Panc1 (cell line): Measurements from ENCODE around the gene OPN3. TPM values are rescaled to one million over a fixed set of nuclear protein-coding genes. Genes with fewer than 3 reads are reported as not detected.

ENCODE experiments used
- ATAC-seq: fragments of 200-7000 bp; cut with Tn5 transposase; 2 replicates; pipeline ENCODE4 v1.9.1; 2020; ENCODE audit warnings: mild to moderate bottlenecking, moderate library complexity
- BruUV-seq: library from RNA; stranded (reverse); fragments of 400-500 nt; replicated peaks from 2 replicates; lab custom pipeline; 2021; lab: Mats Ljungman, UMichigan
- CTCF ChIA-PET: fragments of 300-600 bp; sonication (Branson Sonifier 250); formaldehyde crosslinking; loops from one replicate; lab custom pipeline; 2022; ENCODE audit warnings: antibody characterized with exemption; lab: Charles Lee
- POLR2A ChIA-PET: fragments of 300-600 bp; sonication (Branson Sonifier 250); formaldehyde crosslinking; loops from one replicate; lab custom pipeline; 2022; ENCODE audit warnings: antibody characterized with exemption; lab: Charles Lee
- DNase-seq: peaks from one replicate; pipeline ENCODE4 v3.0.0-alpha.2; 2010; ENCODE audit warnings: low read depth, low spot score
- H3K27ac ChIP-seq: 2 replicates; pipeline ENCODE4 v1.5.1; 2011; ENCODE audit warnings: mild to moderate bottlenecking, low read length, inconsistent platforms
- H3K27me3 ChIP-seq: fragments of 200-500 bp; sonication (Bioruptor generic); 2 replicates; pipeline ENCODE4 v1.6.0; 2014; ENCODE audit warnings: low read length, inconsistent platforms; ENCODE audit not compliant: control insufficient read depth, insufficient read depth
- H3K36me3 ChIP-seq: fragments of 200-500 bp; sonication (Bioruptor generic); 2 replicates; pipeline ENCODE4 v1.5.1; 2014; ENCODE audit warnings: inconsistent platforms, mild to moderate bottlenecking, low read length, moderate library complexity; ENCODE audit not compliant: control insufficient read depth, insufficient read depth
- H3K4me1 ChIP-seq: 2 replicates; pipeline ENCODE4 v1.5.1; 2011; ENCODE audit warnings: inconsistent platforms, mild to moderate bottlenecking, low read length, moderate library complexity; ENCODE audit not compliant: control insufficient read depth, insufficient read depth
- H3K4me3 ChIP-seq, 2 experiments: 2 replicates each; pipeline ENCODE4 v1.5.1; 2011 to 2012; ENCODE audit warnings: low read depth in 2 of 2, low read length in 2 of 2, mild to moderate bottlenecking in 2 of 2, inconsistent platforms in 1 of 2, moderate library complexity in 1 of 2
- H3K9me3 ChIP-seq: fragments of 200-500 bp; sonication (Bioruptor generic); 2 replicates; pipeline ENCODE4 v1.5.1; 2014; ENCODE audit warnings: low read depth, mild to moderate bottlenecking, inconsistent platforms, low read length, moderate library complexity; ENCODE audit not compliant: control insufficient read depth, insufficient read depth
- CTCF ChIP-seq: fragments of 450-650 bp; IDR thresholded peaks from 2 replicates; pipeline ENCODE4 v1.5.1; 2017; ENCODE audit warnings: mild to moderate bottlenecking
- POLR2AphosphoS5 ChIP-seq: IDR thresholded peaks from 2 replicates; pipeline ENCODE4 v1.6.1; 2012; ENCODE audit warnings: mild to moderate bottlenecking, low read depth, low read length, moderate library complexity
- REST ChIP-seq, 2 experiments: IDR thresholded peaks; 2 replicates each; pipeline ENCODE4 v1.6.1; 2011 to 2012; ENCODE audit warnings: low read depth in 2 of 2, control low read depth in 1 of 2, low read length in 1 of 2, mild to moderate bottlenecking in 1 of 2, moderate library complexity in 1 of 2; ENCODE audit not compliant: insufficient read depth in 1 of 2
- SIN3A ChIP-seq: IDR thresholded peaks from 2 replicates; pipeline ENCODE4 v1.6.1; 2012; ENCODE audit warnings: low read depth, mild to moderate bottlenecking, low read length, moderate library complexity, borderline replicate concordance; ENCODE audit not compliant: insufficient read depth
- TCF7L2 ChIP-seq: IDR thresholded peaks from 2 replicates; pipeline ENCODE4 v1.6.1; 2011; ENCODE audit warnings: mild to moderate bottlenecking, low read depth, low read length, inconsistent platforms
- in situ Hi-C: cut with HindIII; loops from 2 replicates; pipeline ENCODE4 v1.10.0; 2016; ENCODE audit warnings: low sequenced_read_pairs, low pct_unique_long_range_greater_than_20kb
- intact Hi-C: fragments of 100-400 bp; cut with micrococcal nuclease; formaldehyde crosslinking; loops from one replicate; pipeline ENCODE4 v1.10.0; 2022; ENCODE audit not compliant: unreplicated experiment
- total RNA-seq: library from RNA; stranded (reverse); gene quantifications from one replicate; pipeline ENCODE4 v1.2.1, GENCODE V29; 2021; ENCODE audit not compliant: unreplicated experiment

OPN3 gene
- total RNA-seq, 1 experiment from 2014 or later: 34.0 TPM

- CTCF ChIA-PET: interaction anchor here (0.6 to 1.1 kb wide), 2 partner anchors 331 to 376 kb away, joined by 4 to 7 read pairs; no protein-coding TSS in a partner anchor
- no TSS peak for BruUV-seq
These were observed 29.9 kb downstream of the OPN3 start for GRCh38 chr1:241610056-241610815.

DNA sequence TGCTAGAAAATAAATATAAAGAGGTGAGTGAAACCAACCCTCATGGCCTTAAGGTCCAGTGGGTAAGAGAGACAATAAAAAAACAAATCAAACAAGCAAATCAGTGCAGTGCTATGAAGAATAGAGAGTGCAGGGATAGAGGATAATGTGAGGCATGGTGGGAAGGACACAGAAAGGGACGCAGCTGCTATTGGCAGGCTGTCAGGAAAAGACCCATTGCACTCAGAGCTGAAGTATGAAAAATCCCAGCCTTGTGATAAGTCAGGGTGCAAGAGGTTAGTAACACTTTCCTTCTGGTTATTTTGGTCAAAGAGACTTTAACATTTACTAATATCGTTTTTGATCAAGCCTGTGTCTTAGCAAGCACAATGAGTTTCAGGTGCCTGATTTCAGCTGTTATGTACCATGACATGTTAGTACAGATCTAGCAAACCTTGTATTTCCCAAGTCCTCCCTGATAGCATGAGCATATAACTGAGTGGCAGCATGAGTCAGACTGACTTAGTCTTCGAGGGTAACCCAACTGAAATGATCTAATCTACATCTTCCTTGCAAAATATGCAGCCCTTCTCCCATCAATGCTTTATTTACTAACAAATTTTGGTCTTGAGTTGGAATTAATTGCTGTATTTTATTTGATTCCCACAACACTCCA lies 31.7 kb downstream of the OPN3 start:
- no peak for DNase-seq
- Histone ChIP-seq H3K36me3 (no peaks in the 10 kb centered on the region), H3K9me3 (no peaks in the 10 kb centered on the region), H3K27me3 (no peaks in the 10 kb centered on the region), H3K4me3 (no peak overlapping the region), H3K4me1 (peaks cover 54% of the 10 kb centered on the region), H3K27ac (peak overlapping the region; percentile 93)
- ATAC-seq: peak; percentile 32; the same call in 1 of the 2 replicates
- BruUV-seq: no TSS peak
- TF ChIP-seq SIN3A (no peak), TCF7L2 (no peak), REST (IDR thresholded peaks at IDR 0.05; ENCODE audit: insufficient read depth in 1 of 2, low read depth in 2 of 2, low read length in 1 of 2) (no peak), POLR2AphosphoS5 (no peak), CTCF (no peak)
- ChIA-PET CTCF (no interaction called here), POLR2A (no interaction called here)
- in situ Hi-C loops: no loop called here
- intact Hi-C loops: no loop called here

More at GRCh38 chr1:241610056-241610815, 29.9 kb downstream of the OPN3 start:
- H3K9me3 ChIP-seq: no peaks in the 10 kb centered on the region
- peak; percentile 59 for ATAC-seq
- DNase-seq: no peak
- no peaks in the 10 kb centered on the region for H3K27me3 ChIP-seq
- no peak overlapping the region for H3K4me3 ChIP-seq
- peak; percentile 72 for TF ChIP-seq TCF7L2
- no peak for TF ChIP-seq REST (IDR thresholded peaks at IDR 0.05; ENCODE audit: insufficient read depth in 1 of 2, low read depth in 2 of 2, low read length in 1 of 2)
- TF ChIP-seq POLR2AphosphoS5: peak; percentile 76
- intact Hi-C loops: loop anchor here (2.0 kb wide), 1 partner anchor 79 kb away; no protein-coding TSS in a partner anchor
- POLR2A ChIA-PET: no interaction called here
- H3K4me1 ChIP-seq: peaks cover 60% of the 10 kb centered on the region
- in situ Hi-C loops: loop anchor here (10.0 kb wide), 1 partner anchor 85 kb away; no protein-coding TSS in a partner anchor
- peak overlapping the region; percentile 93 for H3K27ac ChIP-seq
- H3K36me3 ChIP-seq: no peaks in the 10 kb centered on the region
